ENCODE results near the gene STAP1.
"Not testable (repeated sequence)": the region's sequence is repeated elsewhere in the genome, so short reads cannot be mapped to it uniquely, and the experiment has no call there.

DNA sequence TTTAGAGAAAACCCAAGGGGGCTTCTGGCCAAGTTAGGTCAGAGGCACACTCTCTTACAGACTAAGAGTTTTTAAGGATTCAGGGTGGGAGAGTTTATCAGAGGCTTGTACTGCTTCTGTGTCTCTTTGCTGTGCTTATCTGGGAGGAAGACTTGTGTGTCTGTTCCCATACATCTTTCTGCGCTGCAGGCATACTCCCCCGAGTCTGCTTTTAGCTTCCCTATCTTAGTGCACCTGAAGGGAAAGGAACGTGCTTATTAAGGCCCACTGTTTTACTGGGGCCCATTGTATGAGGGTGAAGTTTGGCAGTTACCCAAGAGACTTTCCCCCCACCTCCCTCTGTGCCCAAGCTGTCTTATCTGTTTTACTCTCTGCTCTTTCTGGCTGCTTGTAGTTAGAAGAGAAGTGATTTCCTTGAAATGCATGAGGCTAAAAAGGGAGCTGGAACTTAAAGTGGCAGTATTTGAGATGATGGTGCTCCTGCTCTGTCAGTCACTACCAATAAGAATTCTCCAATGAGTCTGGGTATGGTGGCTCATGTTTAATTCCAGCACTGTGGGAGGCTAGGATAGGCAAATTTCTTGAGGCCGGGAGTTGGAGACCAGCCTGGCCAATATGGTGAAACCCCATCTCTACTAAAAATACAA, 6.3 kb upstream of the STAP1 start:
- TF ChIP-seq POLR2AphosphoS5 (IDR thresholded peaks at IDR 0.05; ENCODE audit: borderline replicate concordance, low read depth, low read length); EZH2 (IDR thresholded peaks at IDR 0.05); FOXP2 (optimal IDR thresholded peaks at IDR 0.05; ENCODE audit: control extremely low read depth, extremely low read length, insufficient read depth): not testable (repeated sequence)
